ENCODE results near the gene NEFH. TPM values are rescaled to one million over a fixed set of nuclear protein-coding genes. Genes with fewer than 3 reads are reported as not detected.

Gene NEFH
- 1.2 and 2.1 TPM in 2 replicates for total RNA-seq

GRCh38 chr22:29479417-29480261 lies at the start of gene NEFH:
Gene NEFH, plus strand, starts transcription at chr22:29480218. Its CDS starts 45 bp downstream, at chr22:29480263.

GRCh38 chr22:29438283-29438682 lies 41.7 kb upstream of the NEFH start, which contains the start of gene RFPL1:
Gene RFPL1, plus strand, starts transcription at chr22:29438583.

Other genes starting within 250 kb of the NEFH start
- 25.6 and 30.1 TPM in 2 replicates for gene RHBDD3, start 212.2 kb upstream of the NEFH start, total RNA-seq
- 215 and 242 TPM in 2 replicates for gene EWSR1, start 211.9 kb upstream of the NEFH start, total RNA-seq
- gene GAS2L1, start 173.6 kb upstream of the NEFH start, total RNA-seq = 34.9 and 47.1 TPM in 2 replicates
- gene RASL10A, start 164.5 kb upstream of the NEFH start, total RNA-seq = 0.07 and 0.20 TPM in 2 replicates
- 97.7 and 109 TPM in 2 replicates for gene AP1B1, start 91.6 kb upstream of the NEFH start, total RNA-seq
- gene RFPL1, start 41.6 kb upstream of the NEFH start, total RNA-seq = not detected in 2 replicates
- 33.9 and 38.8 TPM in 2 replicates for gene THOC5, start 73.5 kb downstream of the NEFH start, total RNA-seq
- gene NIPSNAP1, start 100.9 kb downstream of the NEFH start, total RNA-seq = 32.2 and 32.4 TPM in 2 replicates
- 123 and 124 TPM in 2 replicates for gene NF2, start 123.4 kb downstream of the NEFH start, total RNA-seq
- gene CABP7, start 239.8 kb downstream of the NEFH start, total RNA-seq = not detected in 2 replicates

Data from mammary microvascular endothelial cell (primary cell).